Measurements from ENCODE around the gene TBX6. TPM values are rescaled to one million over a fixed set of nuclear protein-coding genes. Genes with fewer than 3 reads are reported as not detected.
"Not testable (repeated sequence)": the region's sequence is repeated elsewhere in the genome, so short reads cannot be mapped to it uniquely, and the experiment has no call there.

The TBX6 gene
- total RNA-seq, 2 donors from 2014 or later = 3.0 to 6.3 TPM

- H3K9ac ChIP-seq (ENCODE audit: extremely low read depth, low read length, poor library complexity, severe bottlenecking) = no peak overlapping the region
- H3K9me3 ChIP-seq (ENCODE audit: control insufficient read depth, low read length) = no peaks in the 10 kb centered on the region
- no peaks in the 10 kb centered on the region for H3K36me3 ChIP-seq (ENCODE audit: control insufficient read depth, insufficient read depth, low read length)
- TF ChIP-seq, protein P1, sequence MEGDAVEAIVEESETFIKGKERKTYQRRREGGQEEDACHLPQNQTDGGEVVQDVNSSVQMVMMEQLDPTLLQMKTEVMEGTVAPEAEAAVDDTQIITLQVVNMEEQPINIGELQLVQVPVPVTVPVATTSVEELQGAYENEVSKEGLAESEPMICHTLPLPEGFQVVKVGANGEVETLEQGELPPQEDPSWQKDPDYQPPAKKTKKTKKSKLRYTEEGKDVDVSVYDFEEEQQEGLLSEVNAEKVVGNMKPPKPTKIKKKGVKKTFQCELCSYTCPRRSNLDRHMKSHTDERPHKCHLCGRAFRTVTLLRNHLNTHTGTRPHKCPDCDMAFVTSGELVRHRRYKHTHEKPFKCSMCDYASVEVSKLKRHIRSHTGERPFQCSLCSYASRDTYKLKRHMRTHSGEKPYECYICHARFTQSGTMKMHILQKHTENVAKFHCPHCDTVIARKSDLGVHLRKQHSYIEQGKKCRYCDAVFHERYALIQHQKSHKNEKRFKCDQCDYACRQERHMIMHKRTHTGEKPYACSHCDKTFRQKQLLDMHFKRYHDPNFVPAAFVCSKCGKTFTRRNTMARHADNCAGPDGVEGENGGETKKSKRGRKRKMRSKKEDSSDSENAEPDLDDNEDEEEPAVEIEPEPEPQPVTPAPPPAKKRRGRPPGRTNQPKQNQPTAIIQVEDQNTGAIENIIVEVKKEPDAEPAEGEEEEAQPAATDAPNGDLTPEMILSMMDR (conservative IDR thresholded peaks at IDR 0.05) = no peak
- Mint-ChIP-seq H3K36me3 (ENCODE audit: low read depth) (no peaks in the 10 kb centered on the region), H3K4me1 (no peaks in the 10 kb centered on the region), H3K27ac (no peak overlapping the region), H3K4me3 (no peak overlapping the region), H3K9me3 (no peaks in the 10 kb centered on the region), H3K27me3 (ENCODE audit: insufficient read depth) (peaks cover 1% of the 10 kb centered on the region)
- no peaks in the 10 kb centered on the region for H3K27me3 ChIP-seq (ENCODE audit: control insufficient read depth, insufficient read depth, low read length, poor library complexity, severe bottlenecking)
- H3K4me3 ChIP-seq (ENCODE audit: low read length) = no peak overlapping the region
- DNase-seq = no peak
- no peak overlapping the region for H3K27ac ChIP-seq (ENCODE audit: low read depth, low read length)
- 93 to 97% methylated on average over 4 of the region's 4 CpGs for WGBS, 2 experiments (ENCODE audit: insufficient coverage in 1 of 2, insufficient read length in 1 of 2)
- no peaks in the 10 kb centered on the region for H3K4me1 ChIP-seq (ENCODE audit: control insufficient read depth, insufficient read depth, low read length)
Observed at GRCh38 chr16:30131869-30132475, 40.2 kb upstream of the TBX6 start.

DNA sequence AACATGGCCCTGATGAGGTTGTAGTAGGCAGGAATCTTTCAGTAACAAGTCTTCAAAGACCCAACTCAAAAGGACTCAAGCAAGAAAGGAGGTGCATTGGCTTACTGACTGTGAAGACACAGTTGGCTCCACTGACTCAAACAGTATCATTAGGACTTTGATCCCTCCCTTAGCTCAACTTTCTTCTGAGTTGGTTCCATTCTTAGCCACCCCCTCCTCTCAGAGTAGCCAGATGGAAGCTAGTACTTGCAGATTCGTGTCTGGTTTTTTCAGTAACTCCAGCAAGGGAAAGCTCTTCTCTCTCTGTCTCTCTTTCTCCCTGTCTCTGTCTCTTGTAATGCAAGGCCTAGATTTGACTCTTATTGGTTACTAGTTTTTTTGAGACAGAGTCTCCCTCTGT, 36.3 kb upstream of the TBX6 start:
- Mint-ChIP-seq H3K27ac (no peak overlapping the region), H3K27me3 (ENCODE audit: insufficient read depth) (no peaks in the 10 kb centered on the region), H3K4me3 (no peak overlapping the region), H3K9me3 (no peaks in the 10 kb centered on the region), H3K4me1 (peaks cover 6% of the 10 kb centered on the region), H3K36me3 (ENCODE audit: low read depth) (no peaks in the 10 kb centered on the region)
- no peak overlapping the region for H3K4me3 ChIP-seq (ENCODE audit: low read length)
- TF ChIP-seq, protein P1 (conservative IDR thresholded peaks at IDR 0.05) = no peak
- H3K27ac ChIP-seq (ENCODE audit: low read depth, low read length) = no peak overlapping the region
- no peaks in the 10 kb centered on the region for H3K9me3 ChIP-seq (ENCODE audit: control insufficient read depth, low read length)
- H3K9ac ChIP-seq (ENCODE audit: extremely low read depth, low read length, poor library complexity, severe bottlenecking) = no peak overlapping the region
- no peaks in the 10 kb centered on the region for H3K27me3 ChIP-seq (ENCODE audit: control insufficient read depth, insufficient read depth, low read length, poor library complexity, severe bottlenecking)
- no peaks in the 10 kb centered on the region for H3K36me3 ChIP-seq (ENCODE audit: control insufficient read depth, insufficient read depth, low read length)
- no peaks in the 10 kb centered on the region for H3K4me1 ChIP-seq (ENCODE audit: control insufficient read depth, insufficient read depth, low read length)
- 75 to 96% methylated on average over 1 of the region's 1 CpG for WGBS, 2 experiments (ENCODE audit: insufficient coverage in 1 of 2, insufficient read length in 1 of 2)
- DNase-seq = no peak

GRCh38 chr16:30125690-30126089, 34.0 kb upstream of the TBX6 start:
- H3K36me3 ChIP-seq (ENCODE audit: control insufficient read depth, insufficient read depth, low read length); H3K9me3 ChIP-seq (ENCODE audit: control insufficient read depth, low read length); H3K4me3 Mint-ChIP-seq; H3K27ac Mint-ChIP-seq; H3K4me3 ChIP-seq (ENCODE audit: low read length); H3K36me3 Mint-ChIP-seq (ENCODE audit: low read depth); H3K27me3 ChIP-seq (ENCODE audit: control insufficient read depth, insufficient read depth, low read length, poor library complexity, severe bottlenecking); DNase-seq; H3K4me1 Mint-ChIP-seq; H3K4me1 ChIP-seq (ENCODE audit: control insufficient read depth, insufficient read depth, low read length); H3K27me3 Mint-ChIP-seq (ENCODE audit: insufficient read depth); H3K27ac ChIP-seq (ENCODE audit: low read depth, low read length); H3K9me3 Mint-ChIP-seq; H3K9ac ChIP-seq (ENCODE audit: extremely low read depth, low read length, poor library complexity, severe bottlenecking): not testable (repeated sequence)
- WGBS, 2 experiments (ENCODE audit: insufficient coverage in 1 of 2, insufficient read length in 1 of 2) = 93 to 95% methylated on average over 3 to 9 of the region's 9 CpGs

GRCh38 chr16:30124985-30125379, 33.3 kb upstream of the TBX6 start:
- no peaks in the 10 kb centered on the region for H3K4me1 ChIP-seq (ENCODE audit: control insufficient read depth, insufficient read depth, low read length)
- peaks cover 8% of the 10 kb centered on the region for H3K4me1 Mint-ChIP-seq
- H3K27ac Mint-ChIP-seq = no peak overlapping the region
- no peaks in the 10 kb centered on the region for H3K9me3 ChIP-seq (ENCODE audit: control insufficient read depth, low read length)
- H3K27me3 Mint-ChIP-seq (ENCODE audit: insufficient read depth) = no peaks in the 10 kb centered on the region
- TF ChIP-seq, protein P1 (conservative IDR thresholded peaks at IDR 0.05) = no peak
- WGBS, 2 experiments (ENCODE audit: insufficient coverage in 1 of 2, insufficient read length in 1 of 2) = 93% methylated on average over 4 of the region's 4 CpGs; no CpG with 5 or more reads in 1 of the 2 experiments
- H3K4me3 Mint-ChIP-seq = no peak overlapping the region
- H3K4me3 ChIP-seq (ENCODE audit: low read length) = no peak overlapping the region
- no peaks in the 10 kb centered on the region for H3K27me3 ChIP-seq (ENCODE audit: control insufficient read depth, insufficient read depth, low read length, poor library complexity, severe bottlenecking)
- DNase-seq = no peak
- H3K36me3 ChIP-seq (ENCODE audit: control insufficient read depth, insufficient read depth, low read length) = no peaks in the 10 kb centered on the region
- no peak overlapping the region for H3K27ac ChIP-seq (ENCODE audit: low read depth, low read length)
- H3K9me3 Mint-ChIP-seq = no peaks in the 10 kb centered on the region
- no peak overlapping the region for H3K9ac ChIP-seq (ENCODE audit: extremely low read depth, low read length, poor library complexity, severe bottlenecking)
- H3K36me3 Mint-ChIP-seq (ENCODE audit: low read depth) = peaks cover 2% of the 10 kb centered on the region

Data from endodermal cell (in vitro differentiated cells).